Upper lobe of left lung (tissue), 6 donors: ENCODE data around the gene EMC7. TPM values are rescaled to one million over a fixed set of nuclear protein-coding genes. Genes with fewer than 3 reads are reported as not detected.
A peak's percentile ranks its signal among the peaks of the same experiment; 100 is the strongest.

ENCODE experiments used
- ATAC-seq, 2 donors: fragments of 200-7000 bp; cut with Tn5 transposase; one replicate each; pipeline ENCODE4 v1.9.1; 2022; ENCODE audit warnings: mild to moderate bottlenecking in 2 of 2, moderate library complexity in 2 of 2; ENCODE audit not compliant: low FRiP score in 2 of 2
- DNase-seq, 2 donors: peaks; one replicate each; pipeline ENCODE4 v3.0.0-alpha.2; 2019 to 2020
- H3K27ac ChIP-seq, 4 donors: fragments of 200-600 bp; sonication (generic); one replicate each; pipeline ENCODE4 v1.5.1; 2016 to 2019
- H3K27me3 ChIP-seq, 4 donors: fragments of 200-600 bp; sonication (generic); one replicate each; pipeline ENCODE4 v1.5.1; 2017 to 2019
- H3K36me3 ChIP-seq, 4 donors: fragments of 200-600 bp; sonication (generic); one replicate each; pipeline ENCODE4 v1.5.1; 2016 to 2019
- H3K4me1 ChIP-seq, 4 donors: fragments of 200-600 bp; sonication (generic); one replicate each; pipeline ENCODE4 v1.5.1; 2018 to 2019
- H3K4me3 ChIP-seq, 4 donors: fragments of 200-600 bp; sonication (generic); one replicate each; pipeline ENCODE4 v1.5.1; 2017 to 2019; ENCODE audit warnings: mild to moderate bottlenecking in 2 of 4, moderate library complexity in 1 of 4
- H3K9me3 ChIP-seq, 4 donors: fragments of 200-600 bp; sonication (generic); one replicate each; pipeline ENCODE4 v1.5.1; 2018 to 2019
- CTCF ChIP-seq, 6 experiments: fragments of 450-650 bp in 4 of 6; fragments of 200-600 bp in 2 of 6; sonication (generic) in 2 of 6; IDR thresholded peaks; one replicate each; pipeline ENCODE4 v1.5.1; 2016 to 2019; ENCODE audit warnings: antibody characterized with exemption in 6 of 6
- EP300 ChIP-seq, 4 donors: sonication (generic); formaldehyde crosslinking; IDR thresholded peaks; one replicate each; pipeline ENCODE4 v1.5.1; 2017; ENCODE audit warnings: antibody characterized with exemption in 4 of 4, control low read depth in 2 of 4
- POLR2A ChIP-seq, 4 donors: fragments of 450-650 bp; IDR thresholded peaks; one replicate each; pipeline ENCODE4 v1.5.1; 2016 to 2017; ENCODE audit warnings: antibody characterized with exemption in 4 of 4, mild to moderate bottlenecking in 2 of 4
- POLR2AphosphoS5 ChIP-seq, 2 donors: sonication (generic); formaldehyde crosslinking; IDR thresholded peaks; one replicate each; pipeline ENCODE4 v1.5.1; 2017; ENCODE audit warnings: antibody characterized with exemption in 2 of 2
- WGBS, 2 donors: methylation state at CpG; one replicate each; pipeline ENCODE4 v1.1.5; 2017 to 2018; 5-methylcytosine and 5-hydroxymethylcytosine counted together
- total RNA-seq, 6 donors: library from RNA; depleted of rRNA in 4 of 6; stranded (reverse); fragments of >200 nt in 4 of 6; gene quantifications; one replicate each; pipeline versions ENCODE4 v1.1.0 to v1.2.1, GENCODE V29; 2016 to 2021
- donor health status: DM: no; HTN: no; CAD: no; lungs with moderate emphysema.
- donor health status: DM: no; HTN: yes; CAD: no; lungs with severe emphysema.

The EMC7 gene
- total RNA-seq, 6 donors from 2014 or later = 9.3 to 71.9 (median 46.0) TPM

- no peak for TF ChIP-seq EP300 (IDR thresholded peaks at IDR 0.05)
- TF ChIP-seq CTCF (IDR thresholded peaks at IDR 0.05) = peak in 4 of 6 experiments; percentile 20 to 42 (median 32)
- no peak for TF ChIP-seq POLR2A (IDR thresholded peaks at IDR 0.05)
- Histone ChIP-seq H3K36me3 (no peaks in the 10 kb centered on the region), H3K27ac (no peak overlapping the region), H3K27me3 (no peaks in the 10 kb centered on the region), H3K4me3 (no peak overlapping the region), H3K9me3 (no peaks in the 10 kb centered on the region), H3K4me1 (no peaks in the 10 kb centered on the region)
- DNase-seq (no peak), ATAC-seq (no peak)
- WGBS, 2 donors = 69 to 76% methylated on average over 5 of the region's 5 CpGs
These were observed 8.4 kb upstream of the EMC7 start for GRCh38 chr15:34109797-34110663.

GRCh38 chr15:34107315-34107714, 5.7 kb upstream of the EMC7 start:
- WGBS, 2 donors = 87 to 95% methylated on average over 2 of the region's 2 CpGs
- H3K27me3 ChIP-seq = no peaks in the 10 kb centered on the region
- ATAC-seq = no peak

DNA sequence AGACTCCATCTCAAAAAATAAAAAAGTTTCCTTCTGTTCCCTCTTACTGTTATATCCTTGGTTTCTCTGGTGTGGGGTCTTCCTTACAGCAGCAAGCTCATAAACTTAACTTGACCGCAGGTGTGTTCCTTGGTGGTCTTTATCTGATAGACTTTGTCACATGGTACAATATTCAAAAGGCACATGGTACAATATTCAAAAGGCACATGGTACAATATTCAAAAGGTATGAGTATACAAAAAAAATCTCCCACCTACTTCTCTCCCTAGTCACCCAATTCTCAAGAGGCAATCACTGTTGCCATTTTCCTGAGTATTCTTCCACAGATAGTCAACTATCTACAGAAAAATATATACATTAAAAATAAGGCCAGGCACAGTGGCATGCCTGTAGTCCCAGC, 4.8 kb upstream of the EMC7 start:
- Histone ChIP-seq H3K27me3 (no peaks in the 10 kb centered on the region), H3K9me3 (no peaks in the 10 kb centered on the region), H3K4me1 (peaks cover 4 to 6% (median 6%) of the 10 kb centered on the region in 4 donors), H3K4me3 (no peak overlapping the region), H3K36me3 (no peaks in the 10 kb centered on the region), H3K27ac (no peak overlapping the region)
- TF ChIP-seq POLR2AphosphoS5 (IDR thresholded peaks at IDR 0.05) = no peak
- no peak for TF ChIP-seq CTCF (IDR thresholded peaks at IDR 0.05)
- no peak for TF ChIP-seq EP300 (IDR thresholded peaks at IDR 0.05)
- TF ChIP-seq POLR2A (IDR thresholded peaks at IDR 0.05) = no peak
- DNase-seq (no peak), ATAC-seq (no peak)
- 85 to 94% methylated on average over 1 of the region's 1 CpG for WGBS, 2 donors

More at GRCh38 chr15:34107315-34107714, 5.7 kb upstream of the EMC7 start:
- Histone ChIP-seq H3K36me3 (no peaks in the 10 kb centered on the region), H3K4me1 (peaks cover 4 to 6% (median 5%) of the 10 kb centered on the region in 4 donors), H3K27ac (no peak overlapping the region), H3K4me3 (no peak overlapping the region), H3K9me3 (no peaks in the 10 kb centered on the region)
- no peak for DNase-seq
- no peak for TF ChIP-seq CTCF (IDR thresholded peaks at IDR 0.05)
- TF ChIP-seq EP300 (IDR thresholded peaks at IDR 0.05) = no peak
- no peak for TF ChIP-seq POLR2AphosphoS5 (IDR thresholded peaks at IDR 0.05)
- no peak for TF ChIP-seq POLR2A (IDR thresholded peaks at IDR 0.05)

- Histone ChIP-seq H3K36me3 (no peaks in the 10 kb centered on the region), H3K9me3 (no peaks in the 10 kb centered on the region), H3K27ac (peak overlapping the region; percentile 80 to 93 (median 92)), H3K4me3 (peak overlapping the region; percentile 28 to 91 (median 66)), H3K27me3 (no peaks in the 10 kb centered on the region), H3K4me1 (peaks cover 21 to 25% (median 24%) of the 10 kb centered on the region in 4 donors)
- DNase-seq (no peak), ATAC-seq (peak; percentile 17 to 60)
- 30% methylated on average over 29 of the region's 29 CpGs for WGBS, 2 donors
- TF ChIP-seq EP300 (IDR thresholded peaks at IDR 0.05) = no peak
- no peak for TF ChIP-seq CTCF (IDR thresholded peaks at IDR 0.05)
- no peak for TF ChIP-seq POLR2A (IDR thresholded peaks at IDR 0.05)
- no peak for TF ChIP-seq POLR2AphosphoS5 (IDR thresholded peaks at IDR 0.05)
These were observed 688 bp upstream of the EMC7 start for GRCh38 chr15:34102175-34102925.
